ENCODE data around the gene TERT. TPM values are rescaled to one million over a fixed set of nuclear protein-coding genes. Genes with fewer than 3 reads are reported as not detected.

Gene TERT
- total RNA-seq, 1 experiment from 2014 or later = 0.80 TPM

DNA sequence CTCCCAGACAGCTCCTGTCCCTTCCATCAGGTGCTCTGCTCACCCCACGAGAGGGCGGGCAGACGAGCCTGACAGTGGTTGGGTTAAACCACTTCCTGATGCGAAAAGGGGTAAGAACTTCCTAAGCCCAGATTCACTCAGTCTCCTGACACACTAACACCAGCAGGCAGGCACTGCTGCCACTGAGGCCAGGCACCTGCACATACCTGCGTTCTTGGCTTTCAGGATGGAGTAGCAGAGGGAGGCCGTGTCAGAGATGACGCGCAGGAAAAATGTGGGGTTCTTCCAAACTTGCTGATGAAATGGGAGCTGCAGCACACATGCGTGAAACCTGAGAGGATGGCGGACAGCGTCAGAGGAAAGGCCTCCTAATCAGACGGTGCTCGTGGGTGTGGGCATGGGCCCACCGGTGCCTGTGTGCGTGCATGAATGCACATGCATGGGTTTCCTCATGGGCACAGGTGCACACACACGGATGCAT lies 39.7 kb downstream of the TERT start:
- intact Hi-C loops (cut with micrococcal nuclease) = no loop called here
- H3F3A ChIP-seq (ENCODE audit: low read length, unreplicated experiment) = no peaks in the 10 kb centered on the region
- no TSS peak for BruUV-seq (replicated peaks)
- CTCF ChIA-PET = no interaction called here
- POLR2A ChIA-PET (ENCODE audit: unreplicated experiment) = no interaction called here
- no peaks in the 10 kb centered on the region for H3K9me2 ChIP-seq (replicated peaks; ENCODE audit: low read length)
- no peaks in the 10 kb centered on the region for H4K20me1 ChIP-seq (ENCODE audit: low read length)
- no peak overlapping the region for H3K4me3 ChIP-seq (ENCODE audit: low read length)
- ATAC-seq (no peak), DNase-seq (no peak)
- TF ChIP-seq EZH2phosphoT487 (IDR thresholded peaks at IDR 0.05; ENCODE audit: borderline replicate concordance, low read length) = no peak
- no peak for TF ChIP-seq CTCF (conservative IDR thresholded peaks at IDR 0.05; ENCODE audit: low read depth, low read length)
- TF ChIP-seq EZH2 (IDR thresholded peaks at IDR 0.05; ENCODE audit: low read length, unreplicated experiment) = no peak
- H3K9me3 ChIP-seq (ENCODE audit: low read length) = no peaks in the 10 kb centered on the region
- no peak overlapping the region for H3K9ac ChIP-seq (ENCODE audit: low read length)
- no peaks in the 10 kb centered on the region for H3K4me1 ChIP-seq (ENCODE audit: insufficient read depth, low read length)
- H3K79me2 ChIP-seq (ENCODE audit: low read length) = no peaks in the 10 kb centered on the region
- no peak overlapping the region for H3K4me2 ChIP-seq (ENCODE audit: low read length)
- H3K36me3 ChIP-seq (ENCODE audit: low read depth, low read length) = no peaks in the 10 kb centered on the region
- no peak overlapping the region for H3K27ac ChIP-seq (ENCODE audit: low read length)
- no peak overlapping the region for H2AFZ ChIP-seq (ENCODE audit: low read length)
- no peaks in the 10 kb centered on the region for H3K27me3 ChIP-seq (ENCODE audit: low read length)

- Histone ChIP-seq H3K79me2 (ENCODE audit: low read length) (no peaks in the 10 kb centered on the region), H3K9me2 (replicated peaks; ENCODE audit: low read length) (no peaks in the 10 kb centered on the region), H3K27ac (ENCODE audit: low read length) (no peak overlapping the region), H3K4me1 (ENCODE audit: insufficient read depth, low read length) (no peaks in the 10 kb centered on the region), H3K27me3 (ENCODE audit: low read length) (no peaks in the 10 kb centered on the region), H3K4me2 (ENCODE audit: low read length) (no peak overlapping the region), H3K4me3 (ENCODE audit: low read length) (no peak overlapping the region), H3K36me3 (ENCODE audit: low read depth, low read length) (no peaks in the 10 kb centered on the region), H2AFZ (ENCODE audit: low read length) (no peak overlapping the region), H3K9ac (ENCODE audit: low read length) (no peak overlapping the region), H3F3A (ENCODE audit: low read length, unreplicated experiment) (no peaks in the 10 kb centered on the region), H4K20me1 (ENCODE audit: low read length) (no peaks in the 10 kb centered on the region), H3K9me3 (ENCODE audit: low read length) (no peaks in the 10 kb centered on the region)
- ATAC-seq = no peak
- no peak for TF ChIP-seq EZH2 (IDR thresholded peaks at IDR 0.05; ENCODE audit: low read length, unreplicated experiment)
- TF ChIP-seq CTCF (conservative IDR thresholded peaks at IDR 0.05; ENCODE audit: low read depth, low read length) = no peak
- no TSS peak for BruUV-seq (replicated peaks)
- POLR2A ChIA-PET (ENCODE audit: unreplicated experiment) = no interaction called here
- intact Hi-C loops (cut with micrococcal nuclease) = no loop called here
- DNase-seq = no peak
- CTCF ChIA-PET = no interaction called here
Observed at GRCh38 chr5:1254196-1254595, 40.7 kb downstream of the TERT start.

- no peaks in the 10 kb centered on the region for H3K9me3 ChIP-seq (ENCODE audit: low read length)
- H3K9me2 ChIP-seq (replicated peaks; ENCODE audit: low read length) = no peaks in the 10 kb centered on the region
- ATAC-seq = no peak
- no peak overlapping the region for H2AFZ ChIP-seq (ENCODE audit: low read length)
- TF ChIP-seq EZH2phosphoT487 (IDR thresholded peaks at IDR 0.05; ENCODE audit: borderline replicate concordance, low read length) = no peak
- TF ChIP-seq EZH2 (IDR thresholded peaks at IDR 0.05; ENCODE audit: low read length, unreplicated experiment) = no peak
- no peak for TF ChIP-seq CTCF (conservative IDR thresholded peaks at IDR 0.05; ENCODE audit: low read depth, low read length)
- BruUV-seq (replicated peaks) = no TSS peak
- H3K4me3 ChIP-seq (ENCODE audit: low read length) = no peak overlapping the region
- no peak overlapping the region for H3K4me2 ChIP-seq (ENCODE audit: low read length)
- H3K27ac ChIP-seq (ENCODE audit: low read length) = no peak overlapping the region
- POLR2A ChIA-PET (ENCODE audit: unreplicated experiment) = no interaction called here
- H3K9ac ChIP-seq (ENCODE audit: low read length) = no peak overlapping the region
- DNase-seq = no peak
- H3K4me1 ChIP-seq (ENCODE audit: insufficient read depth, low read length) = no peaks in the 10 kb centered on the region
- no peaks in the 10 kb centered on the region for H3K27me3 ChIP-seq (ENCODE audit: low read length)
- no peaks in the 10 kb centered on the region for H3K79me2 ChIP-seq (ENCODE audit: low read length)
- H3K36me3 ChIP-seq (ENCODE audit: low read depth, low read length) = no peaks in the 10 kb centered on the region
- no peaks in the 10 kb centered on the region for H3F3A ChIP-seq (ENCODE audit: low read length, unreplicated experiment)
- CTCF ChIA-PET = no interaction called here
- no peaks in the 10 kb centered on the region for H4K20me1 ChIP-seq (ENCODE audit: low read length)
- intact Hi-C loops (cut with micrococcal nuclease) = no loop called here
Observed at GRCh38 chr5:1253456-1254105, 41.3 kb downstream of the TERT start.

Measured in PC-3 (cell line).